Measurements from ENCODE around the gene ANAPC10.

- no peak for TF ChIP-seq JUN (IDR thresholded peaks at IDR 0.05; ENCODE audit: borderline replicate concordance, insufficient read depth, insufficient read length, low read depth)
- no peak for TF ChIP-seq POLR2AphosphoS5 (IDR thresholded peaks at IDR 0.05; ENCODE audit: insufficient read depth, low read depth, low read length)
- no peak for TF ChIP-seq CTCF (IDR thresholded peaks at IDR 0.05; ENCODE audit: extremely low read depth in 1 of 2, insufficient read depth in 1 of 2, low read depth in 1 of 2, low read length in 2 of 2)
- no peak for TF ChIP-seq FOS (IDR thresholded peaks at IDR 0.05; ENCODE audit: borderline replicate concordance, insufficient read depth, low read length)
- no peak for TF ChIP-seq EZH2 (IDR thresholded peaks at IDR 0.05; ENCODE audit: borderline replicate concordance, low read depth, low read length, severe bottlenecking)
- no peak for TF ChIP-seq POLR2A (IDR thresholded peaks at IDR 0.05; ENCODE audit: low read depth, low read length)
- TF ChIP-seq MAX (IDR thresholded peaks at IDR 0.05; ENCODE audit: insufficient read depth, insufficient read length) = no peak
- no peak for TF ChIP-seq GATA2 (IDR thresholded peaks at IDR 0.05; ENCODE audit: insufficient read depth, insufficient read length, low read depth, low read length)
- no peak for TF ChIP-seq MYC (IDR thresholded peaks at IDR 0.05; ENCODE audit: low read depth, low read length)
Measured at GRCh38 chr4:145108128-145108527, 10.1 kb upstream of the ANAPC10 start.

All from endothelial cell of umbilical vein (primary cell).